Measurements from ENCODE around the gene DAB1.
"Not testable (repeated sequence)": the region's sequence is repeated elsewhere in the genome, so short reads cannot be mapped to it uniquely, and the experiment has no call there.

DAB1 gene

GRCh38 chr1:57109247-57109646 lies 314.6 kb downstream of the DAB1 start:
- DNase-seq = no peak

- no peak for DNase-seq
Observed at GRCh38 chr1:57106296-57106695, 317.6 kb downstream of the DAB1 start.

DNA sequence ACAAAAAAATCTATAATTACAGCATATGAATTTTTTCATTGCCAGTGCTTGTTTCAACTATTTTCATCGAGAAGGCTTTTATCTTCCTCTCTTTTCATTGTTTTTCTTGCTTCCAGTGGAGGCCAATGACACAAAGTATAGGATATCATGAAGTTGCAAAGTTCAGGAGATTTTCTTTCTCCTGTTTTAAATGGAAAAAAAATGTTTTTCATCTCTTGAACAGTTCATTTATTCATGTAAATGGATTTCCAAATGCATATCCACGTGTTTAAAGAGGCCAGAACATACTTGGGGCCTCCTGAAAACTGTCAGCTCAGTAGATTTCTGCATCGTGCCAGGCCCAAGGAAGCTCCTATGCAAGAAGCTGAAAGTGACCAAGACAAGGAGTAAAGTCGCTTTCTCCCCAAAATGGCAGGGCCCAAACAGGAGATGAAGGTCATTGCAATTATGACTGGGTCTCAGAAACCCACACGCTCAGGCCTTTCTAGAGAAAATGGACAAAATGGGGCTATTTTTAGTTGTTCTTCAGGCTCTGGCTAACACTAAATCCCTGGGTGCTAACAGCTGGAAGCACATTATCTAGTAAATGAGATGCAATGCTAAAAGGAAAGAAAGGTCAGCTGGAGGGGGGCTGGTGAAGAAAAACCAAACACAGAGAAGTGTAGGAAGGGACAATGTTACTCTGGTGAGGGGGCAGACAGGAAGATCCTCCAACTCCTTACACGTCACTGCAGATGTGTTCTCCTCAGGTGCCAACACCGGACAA lies 321.1 kb downstream of the DAB1 start:
- no peak for DNase-seq

GRCh38 chr1:57101209-57101608 lies 322.7 kb downstream of the DAB1 start:
- DNase-seq = no peak

- DNase-seq = no peak
Observed at GRCh38 chr1:57094749-57095148, 329.1 kb downstream of the DAB1 start.

DNA sequence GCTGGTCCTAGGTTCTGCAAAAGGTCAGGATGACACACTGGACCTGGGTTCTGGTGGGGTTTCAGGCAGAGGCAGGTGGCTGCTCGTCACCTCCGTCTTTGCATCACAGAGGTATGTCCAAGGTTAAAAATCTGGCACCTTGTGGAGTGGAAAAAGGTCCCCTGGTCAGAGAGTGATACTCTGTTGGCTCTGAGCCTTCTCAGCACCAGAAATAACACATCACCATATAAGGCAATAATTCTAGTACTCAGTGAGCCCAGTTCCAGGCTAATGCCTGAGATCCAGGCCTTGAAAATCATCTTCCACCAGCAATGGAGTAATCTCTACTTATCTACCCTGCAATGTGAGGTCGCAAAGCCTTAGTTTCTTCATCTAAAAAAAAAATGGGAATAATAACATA lies 330.7 kb downstream of the DAB1 start:
- no peak for DNase-seq

DNA sequence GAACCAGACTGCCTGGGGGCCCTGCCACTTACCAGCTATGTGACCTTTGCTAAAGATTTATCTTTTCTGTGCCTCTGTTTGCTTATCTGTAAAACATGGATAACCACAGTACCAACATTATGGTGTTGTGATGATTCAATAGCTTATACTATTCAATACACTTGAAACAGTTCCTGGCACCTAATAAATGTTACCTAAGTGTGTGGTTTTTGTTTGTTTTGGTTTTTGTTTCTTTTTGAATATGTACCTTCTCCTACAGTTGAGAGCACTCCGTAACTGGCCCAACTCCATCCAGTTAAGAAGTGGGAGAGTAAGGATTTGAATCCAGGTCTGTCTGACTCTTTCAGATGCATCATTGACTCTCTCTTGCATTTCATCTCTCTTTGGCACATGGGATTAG lies 332.2 kb downstream of the DAB1 start:
- no peak for DNase-seq

DNA sequence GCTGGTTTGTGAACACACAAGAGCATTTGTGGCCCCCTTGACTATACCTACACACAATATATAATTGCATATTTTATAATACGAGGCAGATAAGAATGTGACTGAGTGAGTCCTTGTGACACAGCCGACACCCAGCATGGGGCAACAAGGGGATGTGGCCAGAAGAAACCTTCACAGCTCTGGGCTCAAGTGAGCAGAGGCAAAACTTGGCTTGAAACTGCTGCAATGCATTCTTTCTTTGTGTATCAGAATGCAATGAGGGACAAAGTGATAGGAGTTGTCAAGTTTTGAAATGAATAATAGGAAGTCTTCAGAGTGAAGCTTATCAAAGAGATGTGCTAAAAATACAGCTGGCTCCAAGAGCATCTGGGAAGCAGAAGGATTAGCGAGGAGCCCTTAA lies 334.0 kb downstream of the DAB1 start:
- no peak for DNase-seq

GRCh38 chr1:57089221-57089620 lies 334.6 kb downstream of the DAB1 start:
- no peak for DNase-seq

GRCh38 chr1:57088653-57089052 lies 335.2 kb downstream of the DAB1 start:
- DNase-seq = no peak

GRCh38 chr1:57087660-57088059 lies 336.2 kb downstream of the DAB1 start:
- not testable (repeated sequence) for DNase-seq

- no peak for DNase-seq
Observed at GRCh38 chr1:57086154-57086553, 337.7 kb downstream of the DAB1 start.

- no peak for DNase-seq
Observed at GRCh38 chr1:57084701-57085100, 339.2 kb downstream of the DAB1 start.

DNA sequence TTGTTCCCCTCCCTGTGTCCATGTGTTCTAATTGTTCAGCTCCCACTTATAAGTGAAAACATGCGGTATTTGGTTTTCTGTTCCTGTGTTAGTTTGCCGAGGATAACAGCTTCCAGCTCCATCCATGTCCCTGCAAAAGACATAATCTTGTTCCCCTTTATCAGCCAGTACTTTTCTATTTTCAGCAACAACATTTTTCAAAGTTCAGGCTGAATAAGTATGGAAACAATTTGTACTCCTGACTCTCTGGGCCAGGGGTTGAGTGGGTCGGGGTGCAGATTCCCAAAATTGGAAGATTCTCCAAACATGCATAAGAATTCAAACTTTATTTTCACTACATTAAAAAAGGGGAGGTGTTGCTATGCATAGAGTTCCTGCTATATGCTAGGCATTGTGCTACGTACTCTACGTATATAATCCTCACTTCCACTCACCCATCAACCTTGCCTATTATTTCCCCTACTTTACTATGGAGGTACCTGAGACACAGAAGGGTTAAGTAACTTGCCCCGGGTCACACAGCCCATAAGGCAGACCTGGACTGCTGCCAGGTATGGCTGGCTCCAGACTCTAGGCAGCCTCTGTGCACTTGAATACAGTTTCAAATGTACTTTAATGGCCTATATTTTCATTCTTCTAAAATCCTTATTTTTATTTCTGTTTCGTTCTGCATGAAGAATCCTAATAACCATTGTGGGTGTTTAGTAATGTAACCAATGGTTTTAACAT lies 341.0 kb downstream of the DAB1 start:
- DNase-seq = no peak

- DNase-seq = no peak
Observed at GRCh38 chr1:57079454-57080157, 344.3 kb downstream of the DAB1 start.

DNA sequence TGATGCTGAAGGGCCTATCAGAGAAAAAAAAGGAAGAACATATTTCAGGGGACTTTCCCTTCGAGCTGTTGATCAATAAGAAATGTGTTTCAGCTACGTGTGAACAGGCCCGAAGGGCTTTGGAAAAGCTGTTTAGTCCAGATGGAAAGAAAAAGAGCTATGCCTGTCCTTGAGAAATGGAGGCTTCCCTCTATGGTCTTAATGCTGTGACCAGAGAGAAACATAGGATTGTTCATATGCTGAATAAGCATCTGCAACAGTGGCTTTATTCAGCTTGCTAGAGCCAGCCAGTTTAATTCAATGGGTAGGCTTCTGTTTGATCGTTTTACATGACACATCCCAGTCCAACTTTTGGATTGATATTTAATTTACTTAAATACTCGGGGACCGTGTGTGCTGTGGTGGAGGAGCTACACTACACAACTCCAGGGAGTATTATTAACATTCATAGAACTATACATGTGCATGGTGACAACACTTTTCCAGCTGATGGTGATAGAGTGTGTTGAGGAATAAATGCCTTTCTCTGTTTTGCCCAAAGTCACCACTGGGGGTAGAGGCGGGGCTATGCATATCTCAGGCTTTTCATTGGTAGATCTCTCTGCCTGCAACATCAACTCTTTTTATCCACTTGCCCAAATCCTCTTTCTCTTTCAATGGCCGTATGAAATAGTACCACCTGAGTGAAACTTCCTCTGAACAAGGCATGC lies 351.3 kb downstream of the DAB1 start:
- DNase-seq = no peak

- DNase-seq = no peak
Observed at GRCh38 chr1:57067863-57068262, 356.0 kb downstream of the DAB1 start.

- no peak for DNase-seq
Observed at GRCh38 chr1:57066980-57067610, 356.8 kb downstream of the DAB1 start.

DNA sequence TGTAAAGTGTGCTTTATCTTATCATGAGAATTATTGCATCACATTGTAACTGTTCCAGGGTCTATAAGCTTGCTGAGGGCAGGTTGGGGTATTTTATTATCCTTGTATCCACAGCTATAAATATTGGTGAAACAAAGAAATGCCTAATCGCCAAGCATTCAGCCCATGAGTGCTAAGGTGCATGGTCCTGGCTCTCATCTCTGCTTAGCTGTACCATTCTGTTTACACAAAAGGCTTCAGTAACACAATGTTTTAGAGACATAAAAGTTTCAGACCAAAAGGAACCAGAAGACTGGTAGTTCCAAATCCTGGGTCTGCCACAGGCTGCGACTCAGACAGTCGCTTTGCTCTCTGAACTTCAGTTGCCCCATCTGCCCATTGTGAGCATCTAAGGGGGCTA lies 358.4 kb downstream of the DAB1 start:
- no peak for DNase-seq

- no peak for DNase-seq
Observed at GRCh38 chr1:57064379-57065140, 359.3 kb downstream of the DAB1 start.

DNA sequence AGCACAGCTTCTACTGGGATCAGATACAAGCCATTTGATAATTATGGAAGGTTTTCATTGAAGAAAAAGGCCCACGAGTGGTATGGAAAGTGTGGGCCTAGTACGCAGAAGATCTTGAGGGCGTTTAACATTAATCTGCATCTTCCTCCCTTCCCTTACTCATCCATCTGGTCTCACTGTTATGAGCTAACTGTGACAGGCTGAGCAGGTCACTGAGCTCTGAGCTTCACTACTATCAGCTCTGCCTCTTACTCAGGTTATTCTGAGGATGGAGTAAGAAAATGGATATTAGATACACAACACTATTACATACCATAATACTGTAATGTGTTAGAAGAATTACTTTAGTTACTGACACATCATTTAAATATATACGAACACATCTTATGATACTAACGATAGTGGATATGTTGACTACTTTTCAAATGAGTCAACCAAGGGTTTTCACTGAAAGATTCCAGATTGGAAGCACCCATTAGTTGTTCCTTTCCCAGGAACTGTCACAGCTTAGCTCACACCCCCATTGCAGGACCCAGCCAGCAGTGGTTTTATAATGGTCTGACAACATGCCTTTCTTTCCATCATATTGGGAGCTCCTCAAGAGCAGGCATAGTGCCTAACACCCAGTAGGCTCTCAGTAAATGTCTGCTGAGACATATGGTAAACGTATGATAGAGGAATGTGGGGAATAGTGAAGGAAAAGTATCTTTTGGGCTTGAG lies 360.3 kb downstream of the DAB1 start:
- DNase-seq = no peak

Data from MV-4-11 (cell line).